ENCODE results near the gene AURKAIP1.

AURKAIP1 gene

GRCh38 chr1:1327291-1327690, 47.7 kb downstream of the AURKAIP1 start:
- H3K9me3 ChIP-seq (ENCODE audit: control extremely low read depth in 1 of 5, control insufficient read depth in 4 of 5, insufficient read depth in 2 of 5, low read depth in 1 of 5, low read length in 4 of 5) = no peaks in the 10 kb centered on the region
- WGBS (ENCODE audit: insufficient coverage) = 95% methylated on average over 39 of the region's 40 CpGs
- POLR2A ChIA-PET = interaction anchor here (0.6 kb wide), 1 partner anchor 9 kb away, joined by 3 read pairs; no protein-coding TSS in a partner anchor
- H3K4me1 ChIP-seq (ENCODE audit: control extremely low read depth in 1 of 4, control insufficient read depth in 4 of 4, insufficient read depth in 4 of 4, low read length in 3 of 4) = peaks cover 0 to 28% (median 25%) of the 10 kb centered on the region in 4 experiments
- no peak for DNase-seq
- CTCF ChIA-PET = no interaction called here
- no peaks in the 10 kb centered on the region for H3K27me3 ChIP-seq (replicated peaks in 2 of 5; ENCODE audit: control insufficient read depth in 4 of 5, insufficient read depth in 5 of 5, low read length in 4 of 5)
- H3K27ac ChIP-seq (ENCODE audit: insufficient read depth in 1 of 2, low read depth in 1 of 2, low read length in 2 of 2, poor library complexity in 1 of 2, severe bottlenecking in 2 of 2) = no peak overlapping the region
- H3K36me3 ChIP-seq (ENCODE audit: control insufficient read depth in 4 of 4, insufficient read depth in 4 of 4, low read length in 3 of 4) = peaks cover 0 to 22% (median 11%) of the 10 kb centered on the region in 4 experiments
- no peak overlapping the region for H3K4me3 ChIP-seq (ENCODE audit: control insufficient read depth in 1 of 7, extremely low read depth in 1 of 7, insufficient read depth in 4 of 7, low read depth in 2 of 7, low read length in 6 of 7)

- ChIA-PET POLR2A (no interaction called here), CTCF (no interaction called here)
- Histone ChIP-seq H3K36me3 (ENCODE audit: control insufficient read depth in 4 of 4, insufficient read depth in 4 of 4, low read length in 3 of 4) (peaks cover 0 to 30% (median 15%) of the 10 kb centered on the region in 4 experiments), H3K27me3 (replicated peaks in 2 of 5; ENCODE audit: control insufficient read depth in 4 of 5, insufficient read depth in 5 of 5, low read length in 4 of 5) (no peaks in the 10 kb centered on the region), H3K4me1 (ENCODE audit: control extremely low read depth in 1 of 4, control insufficient read depth in 4 of 4, insufficient read depth in 4 of 4, low read length in 3 of 4) (peaks cover 0 to 29% (median 25%) of the 10 kb centered on the region in 4 experiments), H3K4me3 (ENCODE audit: control insufficient read depth in 1 of 7, extremely low read depth in 1 of 7, insufficient read depth in 4 of 7, low read depth in 2 of 7, low read length in 6 of 7) (peak overlapping the region in 2 of 7 experiments; percentile 87 to 92), H3K9me3 (ENCODE audit: control extremely low read depth in 1 of 5, control insufficient read depth in 4 of 5, insufficient read depth in 2 of 5, low read depth in 1 of 5, low read length in 4 of 5) (no peaks in the 10 kb centered on the region), H3K27ac (ENCODE audit: insufficient read depth in 1 of 2, low read depth in 1 of 2, low read length in 2 of 2, poor library complexity in 1 of 2, severe bottlenecking in 2 of 2) (peak overlapping the region in 1 of 2 experiments; percentile 91)
- DNase-seq = no peak
- WGBS (ENCODE audit: insufficient coverage) = 82% methylated on average over 4 of the region's 8 CpGs
Measured at GRCh38 chr1:1326075-1326605, 48.9 kb downstream of the AURKAIP1 start.

GRCh38 chr1:1325288-1326074, 49.5 kb downstream of the AURKAIP1 start:
- peak in 2 of 3 donors; percentile 13 to 24 for DNase-seq
- peak overlapping the region; percentile 74 to 91 for H3K27ac ChIP-seq (ENCODE audit: insufficient read depth in 1 of 2, low read depth in 1 of 2, low read length in 2 of 2, poor library complexity in 1 of 2, severe bottlenecking in 2 of 2)
- peaks cover 0 to 37% (median 19%) of the 10 kb centered on the region in 4 experiments for H3K36me3 ChIP-seq (ENCODE audit: control insufficient read depth in 4 of 4, insufficient read depth in 4 of 4, low read length in 3 of 4)
- CTCF ChIA-PET = interaction anchor here (0.7 kb wide), 1 partner anchor 273 kb away, joined by 3 read pairs; no protein-coding TSS in a partner anchor
- POLR2A ChIA-PET = interaction anchor here (1.1 kb wide), 1 partner anchor 11 kb away, joined by 3 read pairs; no protein-coding TSS in a partner anchor
- 47% methylated on average over 15 of the region's 16 CpGs for WGBS (ENCODE audit: insufficient coverage)
- H3K4me1 ChIP-seq (ENCODE audit: control extremely low read depth in 1 of 4, control insufficient read depth in 4 of 4, insufficient read depth in 4 of 4, low read length in 3 of 4) = peaks cover 0 to 29% (median 25%) of the 10 kb centered on the region in 4 experiments
- H3K27me3 ChIP-seq (replicated peaks in 2 of 5; ENCODE audit: control insufficient read depth in 4 of 5, insufficient read depth in 5 of 5, low read length in 4 of 5) = no peaks in the 10 kb centered on the region
- H3K9me3 ChIP-seq (ENCODE audit: control extremely low read depth in 1 of 5, control insufficient read depth in 4 of 5, insufficient read depth in 2 of 5, low read depth in 1 of 5, low read length in 4 of 5) = no peaks in the 10 kb centered on the region
- H3K4me3 ChIP-seq (ENCODE audit: control insufficient read depth in 1 of 7, extremely low read depth in 1 of 7, insufficient read depth in 4 of 7, low read depth in 2 of 7, low read length in 6 of 7) = peak overlapping the region; percentile 57 to 92 (median 86)

- no peaks in the 10 kb centered on the region for H3K9me3 ChIP-seq (ENCODE audit: control extremely low read depth in 1 of 5, control insufficient read depth in 4 of 5, insufficient read depth in 2 of 5, low read depth in 1 of 5, low read length in 4 of 5)
- CTCF ChIA-PET = interaction anchor here (0.7 kb wide), 1 partner anchor 274 kb away, joined by 3 read pairs; no protein-coding TSS in a partner anchor
- H3K4me1 ChIP-seq (ENCODE audit: control extremely low read depth in 1 of 4, control insufficient read depth in 4 of 4, insufficient read depth in 4 of 4, low read length in 3 of 4) = peaks cover 0 to 29% (median 27%) of the 10 kb centered on the region in 4 experiments
- POLR2A ChIA-PET = interaction anchor here (1.1 kb wide), 1 partner anchor 12 kb away, joined by 3 read pairs; no protein-coding TSS in a partner anchor
- H3K36me3 ChIP-seq (ENCODE audit: control insufficient read depth in 4 of 4, insufficient read depth in 4 of 4, low read length in 3 of 4) = peaks cover 0 to 44% (median 25%) of the 10 kb centered on the region in 4 experiments
- H3K27me3 ChIP-seq (replicated peaks in 2 of 5; ENCODE audit: control insufficient read depth in 4 of 5, insufficient read depth in 5 of 5, low read length in 4 of 5) = no peaks in the 10 kb centered on the region
- peak within 1 kb of the TSS; percentile 74 to 91 for H3K27ac ChIP-seq (ENCODE audit: insufficient read depth in 1 of 2, low read depth in 1 of 2, low read length in 2 of 2, poor library complexity in 1 of 2, severe bottlenecking in 2 of 2)
- WGBS (ENCODE audit: insufficient coverage) = under 1% methylated on average over 70 of the region's 84 CpGs
- peak within 1 kb of the TSS; percentile 68 to 92 (median 86) for H3K4me3 ChIP-seq (ENCODE audit: control insufficient read depth in 1 of 7, extremely low read depth in 1 of 7, insufficient read depth in 4 of 7, low read depth in 2 of 7, low read length in 6 of 7)
- DNase-seq = peak; percentile 90 to 95 (median 93)
Measured at GRCh38 chr1:1324524-1325287, 50.3 kb downstream of the AURKAIP1 start, which contains the start of the genes CPTP and INTS11. CPTP (plus strand) TSS chr1:1324802; CDS start chr1:1326911, 2,109 bp downstream. INTS11 (minus strand) TSS chr1:1324660; CDS start chr1:1324608, 52 bp downstream.

GRCh38 chr1:1324084-1324523, 50.9 kb downstream of the AURKAIP1 start:
- CTCF ChIA-PET = no interaction called here
- POLR2A ChIA-PET = no interaction called here
- H3K4me1 ChIP-seq (ENCODE audit: control extremely low read depth in 1 of 4, control insufficient read depth in 4 of 4, insufficient read depth in 4 of 4, low read length in 3 of 4) = peaks cover 0 to 29% (median 27%) of the 10 kb centered on the region in 4 experiments
- H3K27me3 ChIP-seq (replicated peaks in 2 of 5; ENCODE audit: control insufficient read depth in 4 of 5, insufficient read depth in 5 of 5, low read length in 4 of 5) = no peaks in the 10 kb centered on the region
- no peaks in the 10 kb centered on the region for H3K9me3 ChIP-seq (ENCODE audit: control extremely low read depth in 1 of 5, control insufficient read depth in 4 of 5, insufficient read depth in 2 of 5, low read depth in 1 of 5, low read length in 4 of 5)
- H3K4me3 ChIP-seq (ENCODE audit: control insufficient read depth in 1 of 7, extremely low read depth in 1 of 7, insufficient read depth in 4 of 7, low read depth in 2 of 7, low read length in 6 of 7) = peak overlapping the region; percentile 67 to 92 (median 86)
- DNase-seq = no peak
- H3K36me3 ChIP-seq (ENCODE audit: control insufficient read depth in 4 of 4, insufficient read depth in 4 of 4, low read length in 3 of 4) = peaks cover 4 to 50% (median 29%) of the 10 kb centered on the region in 4 experiments
- H3K27ac ChIP-seq (ENCODE audit: insufficient read depth in 1 of 2, low read depth in 1 of 2, low read length in 2 of 2, poor library complexity in 1 of 2, severe bottlenecking in 2 of 2) = peak overlapping the region; percentile 58 to 83
- WGBS (ENCODE audit: insufficient coverage) = under 1% methylated on average over 31 of the region's 41 CpGs

Measured in common myeloid progenitor, CD34-positive (primary cell).